ENCODE results near the gene ATP2A1.

GRCh38 chr16:28904828-28905227, 26.5 kb downstream of the ATP2A1 start:
- TF ChIP-seq CTCF (IDR thresholded peaks at IDR 0.05) (no peak), POLR2A (IDR thresholded peaks at IDR 0.05) (no peak)
